GM21528 (cell line): ENCODE results near the gene TMEM18.

Source experiments
- ATAC-seq: cut with Tn5 transposase; IDR thresholded peaks from one replicate; pipeline ENCODE4 v1.9.1; 2021; ENCODE audit warnings: mild to moderate bottlenecking, moderate library complexity; ENCODE audit not compliant: unreplicated experiment, low FRiP score

Gene TMEM18

DNA sequence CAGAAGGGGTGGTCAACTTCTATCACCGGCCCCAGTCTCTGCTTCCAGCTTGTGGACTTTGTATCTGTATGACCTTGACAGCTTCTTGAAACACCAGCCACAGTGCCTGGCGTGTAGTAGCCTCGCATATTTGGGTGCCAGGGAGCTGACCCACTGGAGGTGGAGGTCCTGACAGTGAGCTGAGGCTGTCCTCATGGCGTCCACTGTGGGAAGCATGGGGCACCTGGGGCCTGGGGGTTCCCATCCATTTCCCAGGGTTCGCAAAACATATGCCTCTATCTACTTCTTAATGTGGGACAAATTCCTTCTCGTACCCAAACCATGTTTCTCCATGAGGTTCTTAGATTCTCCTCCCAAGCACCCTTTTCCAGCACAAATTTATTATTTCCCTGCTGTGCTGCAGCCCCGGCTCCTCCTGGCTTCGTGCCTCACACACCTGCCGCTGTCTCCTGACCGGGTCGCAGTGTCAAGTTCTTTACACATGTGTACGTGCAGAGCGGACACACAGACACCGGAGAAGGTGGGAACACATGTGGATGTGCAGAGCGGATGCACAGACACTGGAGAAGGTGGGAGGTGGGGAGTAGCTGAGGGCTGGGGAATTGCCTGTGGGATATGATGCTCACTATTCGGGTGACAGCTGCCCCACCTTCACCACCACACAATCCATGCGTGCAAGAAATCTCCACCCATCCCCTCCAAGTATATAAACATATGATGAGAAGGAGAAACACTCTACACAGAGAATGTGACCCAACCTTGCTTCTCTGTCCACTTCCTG, 23.4 kb downstream of the TMEM18 start:
- no peak for ATAC-seq

DNA sequence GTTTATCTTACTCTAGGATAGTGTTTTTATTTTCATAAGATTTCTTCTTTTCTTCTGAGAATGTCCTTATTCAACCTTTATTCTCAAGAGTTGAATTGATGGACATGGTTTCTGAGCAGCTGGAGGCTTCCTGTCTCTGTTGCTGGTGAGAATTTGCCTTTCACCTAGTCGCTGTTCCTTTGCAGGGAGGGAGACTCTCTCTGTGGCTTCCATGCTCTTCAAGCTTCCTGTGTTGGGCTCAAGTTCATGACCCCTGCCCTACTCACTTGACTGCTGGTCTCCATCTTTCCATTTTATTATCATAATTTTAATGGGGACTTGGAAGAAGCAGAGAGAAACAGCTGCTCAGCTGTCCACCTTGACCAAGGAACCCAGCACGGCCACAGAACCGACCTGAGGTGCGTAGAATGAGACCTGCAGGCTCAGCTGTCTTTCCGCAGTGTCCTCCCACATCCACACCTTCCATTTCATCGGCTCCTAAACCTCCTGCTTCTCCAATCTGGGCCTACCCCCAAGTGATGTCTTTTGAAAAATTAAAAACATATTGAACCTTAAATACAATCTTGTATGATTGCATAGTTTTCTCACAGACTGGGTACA, 24.2 kb downstream of the TMEM18 start:
- ATAC-seq = no peak

DNA sequence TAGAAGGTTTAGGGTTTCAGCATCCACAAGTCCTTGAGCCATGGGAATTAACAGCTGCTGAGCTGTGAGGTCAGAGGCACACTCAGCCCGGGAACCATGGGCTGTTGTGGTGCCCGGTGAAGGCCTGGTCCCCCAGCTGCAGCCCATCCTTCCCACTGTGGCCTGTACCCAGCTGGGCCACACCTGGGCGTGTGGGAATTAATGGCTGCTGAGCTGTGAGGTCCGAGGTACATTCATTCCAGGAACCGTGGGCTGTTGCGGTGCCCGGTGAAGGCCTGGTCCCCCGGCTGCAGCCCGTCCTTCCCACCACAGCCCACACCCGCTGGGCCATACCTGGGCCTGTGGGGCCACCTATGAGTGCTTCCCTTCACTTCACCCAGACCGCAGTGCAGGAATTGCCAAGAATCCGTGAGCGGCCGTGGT, 25.2 kb downstream of the TMEM18 start:
- no peak for ATAC-seq

DNA sequence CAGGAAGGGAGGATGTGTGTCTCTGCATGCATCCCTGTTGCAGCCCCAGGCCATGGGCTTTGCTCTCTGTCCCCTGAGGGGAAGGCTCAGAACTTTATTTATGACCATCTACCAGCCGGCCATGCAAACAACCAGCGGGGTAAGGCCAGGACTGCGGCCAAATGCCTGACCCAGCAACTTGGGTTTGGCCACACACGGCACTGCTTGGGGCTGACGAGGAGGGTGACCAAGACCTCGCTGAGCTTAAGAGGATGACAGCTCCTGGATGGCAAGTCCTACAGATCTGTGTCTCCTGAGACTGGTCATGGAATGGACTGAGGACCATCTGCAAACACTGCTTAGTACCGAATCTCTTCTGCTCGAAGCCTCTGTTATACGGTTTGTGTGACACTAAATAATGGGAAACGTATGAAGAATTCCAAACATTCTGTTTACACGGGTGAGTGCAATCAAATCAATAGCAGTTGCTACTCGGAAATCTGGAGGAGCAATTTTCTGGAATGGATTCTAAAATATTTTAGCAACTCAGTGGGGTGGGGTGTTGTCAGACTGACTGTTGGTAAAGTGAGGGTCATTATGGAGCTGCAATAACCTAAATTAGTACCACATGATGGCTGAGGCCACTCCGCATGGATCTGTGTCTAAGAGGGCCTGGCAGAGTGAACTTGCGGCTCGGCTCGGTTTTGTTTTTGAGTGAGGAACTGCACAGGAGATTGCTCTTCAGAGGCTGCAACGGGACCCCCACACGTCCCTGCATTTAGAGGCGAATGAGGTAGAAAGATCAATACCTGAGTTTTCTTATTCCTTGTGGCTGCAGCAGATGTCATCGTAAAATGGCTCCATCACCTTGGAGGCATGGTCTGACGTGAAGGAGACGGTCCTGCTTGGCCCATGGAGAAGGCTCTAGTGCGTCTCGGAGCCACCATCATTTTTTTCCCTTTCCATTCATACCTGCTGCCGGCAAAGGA, 26.6 kb downstream of the TMEM18 start:
- no peak for ATAC-seq

DNA sequence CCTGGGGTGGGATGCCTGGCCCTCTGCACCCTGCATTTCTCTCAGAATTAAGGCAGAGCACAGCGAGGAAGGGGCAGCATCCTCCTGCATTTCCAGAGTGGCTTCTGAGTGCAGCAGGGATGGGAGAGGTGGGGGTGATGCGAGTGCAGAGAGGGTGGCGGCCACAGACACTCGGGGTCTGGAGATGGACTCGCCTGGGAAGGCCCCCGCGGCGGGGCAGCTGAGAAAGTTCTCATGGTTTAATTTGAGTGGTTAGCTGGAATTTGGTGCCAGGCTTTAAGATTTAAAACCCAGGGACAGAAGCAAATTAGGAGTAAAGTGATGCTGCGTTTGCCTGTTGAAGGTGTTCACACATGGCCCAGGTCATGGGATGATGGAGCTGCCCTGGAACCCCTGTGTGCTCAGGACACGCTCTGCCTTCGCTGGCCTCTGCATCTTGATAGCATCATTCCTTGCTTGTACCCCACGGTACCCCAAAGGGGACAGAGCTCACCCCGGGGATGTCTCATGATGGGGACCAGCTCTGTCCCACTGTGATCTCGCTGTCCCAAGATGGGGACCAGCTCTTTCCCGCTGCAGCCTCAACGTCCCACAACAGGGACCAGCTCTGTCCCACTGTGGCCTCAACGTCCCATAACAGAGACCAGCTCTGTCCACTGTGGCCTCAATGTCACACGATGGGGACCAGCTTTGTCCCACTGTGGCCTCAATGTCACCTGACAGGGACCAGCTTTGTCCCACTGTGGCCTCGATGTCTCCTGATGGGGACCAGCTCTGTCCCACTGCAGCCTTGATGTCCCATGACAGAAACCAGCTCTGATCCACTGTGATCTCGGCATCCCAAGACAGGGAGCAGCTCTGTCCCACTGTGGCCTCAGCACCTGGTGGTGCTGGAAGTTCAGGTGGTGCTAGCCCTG, 27.5 kb downstream of the TMEM18 start:
- no peak for ATAC-seq

DNA sequence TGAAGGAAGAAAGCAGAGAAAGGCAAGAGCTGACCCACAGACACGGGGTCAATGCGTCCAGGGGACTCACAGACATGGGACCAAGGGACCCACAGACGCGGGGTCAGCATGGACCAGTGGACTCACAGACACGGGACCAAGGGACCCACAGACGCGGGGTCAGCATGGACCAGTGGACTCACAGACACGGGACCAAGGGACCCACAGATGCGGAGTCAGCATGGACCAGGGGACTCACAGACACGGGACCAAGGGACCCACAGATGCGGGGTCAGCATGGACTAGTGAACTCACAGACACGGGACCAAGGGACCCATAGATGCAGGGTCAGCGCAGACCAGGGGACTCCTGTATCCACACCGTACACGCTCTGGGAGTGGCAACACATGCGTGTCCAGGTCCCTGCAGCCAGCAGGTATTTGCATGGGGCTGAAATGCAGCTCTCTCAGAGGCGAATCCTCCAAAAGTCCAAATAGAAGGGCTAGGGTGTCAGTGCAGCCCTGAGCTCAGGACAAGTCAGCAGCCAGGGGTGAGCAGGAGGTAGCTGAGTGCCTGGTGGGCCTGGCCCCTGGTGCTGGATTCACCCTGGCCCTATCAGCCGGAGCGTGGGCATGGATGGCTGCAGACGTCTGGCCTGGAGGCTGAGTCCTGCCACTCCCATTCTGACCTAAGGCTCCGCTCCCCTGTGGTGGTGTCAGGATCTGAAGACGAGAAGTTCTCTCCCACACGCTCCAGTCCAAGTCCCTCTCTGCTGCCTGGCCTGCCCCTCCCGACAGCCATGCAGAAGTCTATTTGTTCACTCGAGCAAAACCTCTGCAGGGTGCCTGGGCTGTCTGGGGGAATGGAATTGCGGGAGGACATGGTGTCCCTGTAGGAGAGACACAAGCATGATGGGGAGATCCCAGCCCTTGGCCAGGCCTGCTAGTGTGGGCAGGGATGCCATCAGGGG, 28.5 kb downstream of the TMEM18 start:
- no peak for ATAC-seq

DNA sequence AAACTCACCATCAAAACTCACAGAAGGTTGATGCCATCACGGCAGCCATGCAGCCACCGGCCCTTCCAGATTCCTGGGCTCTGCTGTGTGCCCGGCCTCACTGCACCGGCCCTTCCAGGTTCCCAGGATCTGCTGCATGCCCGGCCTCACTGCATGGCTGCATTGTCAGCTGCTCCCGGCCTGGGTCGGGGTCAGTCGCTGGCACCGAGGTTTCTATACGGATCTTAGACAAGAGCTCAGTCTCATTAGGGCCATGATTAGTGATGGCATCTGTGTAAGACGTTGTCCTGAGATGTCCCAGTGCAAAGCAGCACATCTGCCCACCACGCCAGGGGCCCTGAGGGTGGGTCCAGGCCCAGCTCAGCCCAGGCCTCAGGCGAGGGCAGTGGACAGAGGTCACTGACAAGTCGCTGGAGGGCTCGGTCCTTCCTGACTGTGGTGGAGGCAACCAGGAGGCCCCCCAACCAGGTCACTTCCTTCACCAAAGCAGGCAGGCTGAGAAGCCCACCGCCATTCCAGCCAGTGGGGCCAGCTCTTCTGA, 29.4 kb downstream of the TMEM18 start:
- no peak for ATAC-seq

DNA sequence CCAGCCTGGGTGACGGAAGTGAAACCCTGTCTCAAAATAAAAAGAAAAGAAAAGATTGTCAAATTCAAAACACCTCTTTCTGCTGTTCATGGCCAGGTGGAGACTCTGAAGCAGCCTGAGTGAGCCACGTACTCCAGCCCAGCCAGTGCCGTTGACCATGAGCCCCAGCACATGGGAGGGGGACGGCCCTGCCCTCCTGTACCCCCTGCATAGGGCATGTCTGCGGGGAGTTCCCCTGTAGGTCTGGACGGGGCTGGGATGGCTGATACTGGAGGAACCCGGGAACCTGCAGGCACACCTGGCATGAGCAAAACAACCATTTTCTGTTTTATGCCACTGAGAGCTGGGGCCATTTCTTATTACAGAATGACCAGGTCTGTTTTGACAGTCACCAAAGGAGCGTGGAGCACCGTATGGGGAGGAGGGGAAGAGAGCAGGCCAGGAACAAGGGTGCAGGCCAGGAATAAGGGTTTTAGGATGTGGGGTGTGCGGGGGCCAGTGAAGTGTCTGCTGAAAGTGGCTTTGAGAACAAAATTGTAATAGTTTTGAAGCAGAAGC, 30.1 kb downstream of the TMEM18 start:
- no peak for ATAC-seq

DNA sequence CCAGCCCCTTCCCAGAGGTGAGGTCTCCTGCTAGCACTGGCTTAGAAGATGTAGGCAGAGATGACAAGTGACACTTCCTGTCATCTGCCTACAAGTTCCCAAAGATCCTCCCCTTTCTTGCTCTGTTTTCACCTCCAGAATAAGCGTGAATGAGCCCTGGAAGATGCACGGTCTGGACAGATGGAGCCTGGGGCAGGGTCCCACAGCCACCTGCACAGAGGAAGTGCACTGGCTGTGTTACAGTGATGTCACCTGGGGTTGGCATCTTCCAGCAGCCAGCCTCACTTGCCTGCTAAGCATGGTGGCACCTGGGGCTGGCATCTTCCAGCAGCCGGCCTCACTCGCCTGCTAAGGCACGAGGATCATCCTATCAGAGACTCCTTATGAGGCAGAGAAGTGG, 32.3 kb downstream of the TMEM18 start:
- ATAC-seq = no peak

DNA sequence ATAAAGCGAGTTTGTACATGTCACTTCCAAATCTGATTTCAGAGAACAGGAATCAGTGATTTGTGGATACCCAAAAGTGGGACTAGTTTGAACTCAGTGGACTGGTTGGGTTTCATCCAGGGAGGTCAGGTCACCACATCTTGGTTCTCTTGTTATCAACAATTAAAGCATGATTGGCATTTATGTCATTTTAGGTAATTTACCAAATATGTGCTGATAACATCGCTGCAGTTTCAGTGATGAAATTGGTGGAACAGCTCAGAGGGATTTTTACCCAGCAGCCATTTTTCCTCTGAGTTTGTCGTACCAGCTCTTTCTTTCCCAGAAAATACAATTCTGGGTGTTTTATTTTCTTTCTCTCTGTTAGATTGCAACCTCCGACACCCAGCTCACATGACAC, 33.4 kb downstream of the TMEM18 start:
- ATAC-seq = no peak

DNA sequence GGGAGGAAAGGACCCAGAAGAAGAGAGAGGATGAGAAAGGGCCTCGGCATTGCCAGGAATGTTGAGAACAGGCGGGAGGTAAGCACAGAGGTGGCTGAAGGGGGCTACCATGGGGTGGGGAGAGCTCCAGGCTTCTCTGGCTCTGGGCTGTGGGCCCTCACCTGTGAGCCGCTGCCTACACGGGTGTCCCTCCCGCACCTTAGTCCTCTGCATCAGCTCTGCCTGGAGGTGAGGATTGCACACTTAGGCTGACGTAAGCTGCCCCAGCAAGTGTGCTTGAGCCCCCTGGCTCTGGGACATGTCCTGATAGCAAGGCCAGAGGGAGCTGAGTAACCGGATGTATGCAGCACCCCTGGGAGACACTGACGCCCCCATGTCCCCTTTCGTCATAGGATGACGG, 33.9 kb downstream of the TMEM18 start:
- ATAC-seq = no peak

DNA sequence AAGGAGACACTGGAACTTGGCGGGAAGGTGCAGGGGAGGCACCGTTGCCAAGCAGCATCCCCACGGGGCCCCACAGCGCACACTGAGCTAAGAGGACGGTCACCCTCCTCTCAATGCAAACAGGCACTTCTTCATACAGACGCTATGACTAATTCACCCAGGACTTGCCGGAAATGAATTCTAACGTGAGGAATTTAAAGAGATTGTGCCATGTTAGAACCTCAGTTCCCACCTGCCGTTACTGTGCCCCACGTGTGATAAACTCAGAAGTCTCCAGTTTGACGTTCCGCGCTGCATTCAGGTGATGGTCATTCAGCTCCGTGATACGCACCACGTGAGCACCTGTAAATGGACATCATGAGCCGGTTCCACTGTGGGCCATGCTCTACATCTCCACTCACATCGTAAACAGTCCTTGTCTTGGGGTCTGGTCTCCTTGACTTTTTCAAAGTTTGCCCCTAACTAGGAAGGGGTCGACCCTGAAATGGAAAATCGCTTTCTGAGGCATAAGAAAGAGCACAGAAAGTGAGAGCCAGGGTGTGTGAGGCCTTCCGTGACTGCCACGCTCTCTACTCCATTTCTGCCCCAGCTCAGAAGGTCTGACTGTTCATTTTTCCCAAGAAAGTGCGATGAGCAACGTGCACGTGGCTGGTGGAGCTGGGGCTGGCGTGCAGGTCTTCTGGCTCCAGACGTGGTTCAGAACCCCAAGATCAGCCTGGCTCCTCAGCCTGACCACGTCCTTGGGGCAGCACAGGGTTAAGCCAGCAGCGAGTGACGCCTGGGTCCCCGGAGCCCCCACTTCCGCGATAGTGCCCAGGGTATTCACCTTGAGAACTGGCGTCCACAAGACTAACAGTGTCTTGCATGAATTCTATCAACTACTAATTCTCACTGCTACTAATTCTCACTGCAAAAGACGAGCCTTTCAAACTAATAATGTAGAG, 35.1 kb downstream of the TMEM18 start:
- no peak for ATAC-seq

DNA sequence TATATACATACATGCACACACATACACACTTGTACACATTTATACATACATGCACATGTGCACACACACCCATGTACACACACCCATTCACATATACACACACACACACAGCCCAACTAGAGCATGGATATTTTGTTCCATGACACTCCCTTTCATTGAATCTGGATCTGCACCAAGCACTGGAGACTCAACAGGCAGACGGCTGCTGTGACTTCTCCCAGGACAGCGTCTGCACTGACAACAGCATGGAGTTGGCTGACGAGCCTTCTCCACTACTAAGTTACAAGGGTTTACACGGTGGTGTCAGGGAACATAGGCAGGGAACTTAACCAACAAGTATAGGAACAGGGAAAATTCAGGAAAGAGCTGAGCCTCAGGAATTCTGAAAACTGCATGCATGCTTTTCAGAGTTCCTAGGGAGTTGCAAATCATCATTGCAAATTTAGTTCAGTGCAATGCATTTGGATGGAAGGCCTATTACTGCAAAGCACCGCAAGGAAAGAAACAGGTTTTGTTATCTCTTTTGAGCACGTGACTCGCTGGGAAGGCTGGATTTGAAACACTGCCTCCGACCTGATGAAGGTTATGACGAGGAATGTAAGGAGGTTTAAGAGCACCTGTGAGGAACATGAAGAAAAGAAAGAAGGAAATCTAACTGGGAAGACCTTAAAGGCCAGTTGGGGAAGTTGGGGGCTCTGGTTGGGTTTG, 35.9 kb downstream of the TMEM18 start:
- no peak for ATAC-seq

DNA sequence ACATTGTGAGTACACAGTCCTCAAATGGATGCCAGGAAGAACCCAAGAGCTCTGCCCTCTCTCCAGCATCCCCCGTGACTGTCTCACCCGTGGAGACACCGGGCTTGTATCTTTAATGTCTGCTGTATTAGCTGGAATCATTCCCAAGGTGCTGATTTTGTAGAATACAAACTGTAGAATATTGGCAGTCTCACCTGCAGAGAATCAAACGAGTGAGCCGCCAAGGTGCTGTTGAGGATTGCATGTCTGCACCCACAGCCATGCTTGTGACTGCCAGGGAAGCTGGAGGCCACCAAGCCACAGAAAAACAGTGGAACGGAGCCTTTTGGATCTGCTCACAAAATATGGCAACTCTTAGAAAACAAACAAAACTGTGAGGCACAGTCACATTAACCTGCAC, 37.5 kb downstream of the TMEM18 start:
- ATAC-seq = no peak

DNA sequence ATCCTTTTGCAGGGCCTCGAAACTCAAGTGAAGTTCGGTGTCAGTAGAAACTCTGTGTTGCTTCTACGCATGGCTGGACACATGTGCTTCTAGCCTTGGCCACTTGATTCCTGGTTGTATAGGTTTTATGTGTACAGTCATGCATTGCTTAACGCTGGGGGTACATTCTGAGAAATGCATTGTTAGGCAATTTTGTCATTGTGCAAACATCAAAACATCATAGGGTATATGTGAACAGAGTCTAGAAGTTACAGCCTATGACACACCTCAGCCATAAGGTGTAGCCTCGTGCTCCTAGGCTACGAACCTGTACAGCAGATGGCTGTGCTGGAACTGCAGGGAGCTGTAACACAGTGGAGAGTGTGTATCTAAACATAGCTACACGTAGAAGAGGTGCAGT, 39.4 kb downstream of the TMEM18 start:
- ATAC-seq = no peak

DNA sequence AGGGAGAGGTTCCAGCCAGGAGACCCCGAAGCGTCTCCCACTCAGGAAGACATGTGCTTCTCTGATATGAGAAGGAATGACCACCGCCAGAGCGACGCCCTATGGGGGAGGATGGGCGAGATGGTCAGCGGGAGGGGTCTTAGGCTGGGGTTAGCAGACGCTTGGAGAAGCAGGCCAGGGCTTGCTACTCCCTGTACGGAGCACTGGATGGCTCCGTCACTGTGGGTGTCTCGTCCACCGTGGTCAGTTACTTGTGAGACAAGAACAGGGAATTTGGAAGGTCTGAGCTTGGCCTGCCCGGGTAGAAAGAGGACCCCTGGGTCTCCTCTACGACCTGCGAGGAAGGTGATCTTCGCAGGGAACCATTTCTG, 39.8 kb downstream of the TMEM18 start:
- no peak for ATAC-seq
